Measurements from ENCODE around the gene METTL25B. TPM values are rescaled to one million over a fixed set of nuclear protein-coding genes. Genes with fewer than 3 reads are reported as not detected.
A peak's percentile ranks its signal among the peaks of the same experiment; 100 is the strongest.

Gene METTL25B
- total and polyA plus RNA-seq, 11 donors = 8.9 to 24.3 (median 15.5) TPM

- TF ChIP-seq POLR2A (IDR thresholded peaks at IDR 0.05) = no peak
- no peak for TF ChIP-seq CTCF (IDR thresholded peaks at IDR 0.05)
- Histone ChIP-seq H3K27me3 (no peaks in the 10 kb centered on the region), H3K27ac (no peak overlapping the region), H3K4me1 (peaks cover 0 to 58% (median 42%) of the 10 kb centered on the region in 12 donors), H3K9me3 (no peaks in the 10 kb centered on the region), H3K4me3 (no peak overlapping the region), H3K36me3 (peaks cover 0 to 26% (median 12%) of the 10 kb centered on the region in 9 donors)
- ATAC-seq = no peak
- intact Hi-C loops (cut with DNase I) = no loop called here
- no peak for DNase-seq
- 16 to 23% (median 22%) methylated on average over 1 of the region's 1 CpG for WGBS, 4 donors
Observed at GRCh38 chr1:156777573-156777972, 49.3 kb downstream of the METTL25B start.

- H3K27me3 ChIP-seq = no peaks in the 10 kb centered on the region
- no peak for DNase-seq
- peaks cover 0 to 35% (median 21%) of the 10 kb centered on the region in 12 donors for H3K4me1 ChIP-seq
- H3K9me3 ChIP-seq = no peaks in the 10 kb centered on the region
- no peak overlapping the region for H3K27ac ChIP-seq
- peaks cover 0 to 58% (median 46%) of the 10 kb centered on the region in 9 donors for H3K36me3 ChIP-seq
- ATAC-seq = peak in 1 of 4 donors; percentile 50
- no peak overlapping the region for H3K4me3 ChIP-seq
- intact Hi-C loops (cut with DNase I) = no loop called here
- TF ChIP-seq CTCF (IDR thresholded peaks at IDR 0.05) (no peak), POLR2A (IDR thresholded peaks at IDR 0.05) (no peak)
Observed at GRCh38 chr1:156781585-156782186, 53.4 kb downstream of the METTL25B start.

GRCh38 chr1:156785458-156785857 lies 57.2 kb downstream of the METTL25B start:
- peak in 2 of 4 donors; percentile 33 to 56 for ATAC-seq
- intact Hi-C loops (cut with DNase I) = no loop called here
- H3K27ac ChIP-seq = no peak overlapping the region
- no peaks in the 10 kb centered on the region for H3K9me3 ChIP-seq
- TF ChIP-seq CTCF (IDR thresholded peaks at IDR 0.05) (no peak), POLR2A (IDR thresholded peaks at IDR 0.05) (no peak)
- WGBS, 4 donors = 66 to 73% (median 69%) methylated on average over 6 of the region's 6 CpGs
- H3K27me3 ChIP-seq = no peaks in the 10 kb centered on the region
- H3K4me1 ChIP-seq = peaks cover 0 to 18% (median 6%) of the 10 kb centered on the region in 12 donors
- peaks cover 0 to 87% (median 83%) of the 10 kb centered on the region in 9 donors for H3K36me3 ChIP-seq
- DNase-seq = no peak
- no peak overlapping the region for H3K4me3 ChIP-seq

Other genes with a start within 250 kb of the METTL25B start
- 100 to 1,000 TPM in 3 of 9 donors, 10 to 100 TPM in 6; 75.0 to 203 (median 93.2) TPM for gene MEF2D, start 227.7 kb upstream of the METTL25B start, total RNA-seq
- 10 to 100 TPM; 40.5 to 68.8 TPM for gene MEF2D, start 227.7 kb upstream of the METTL25B start, polyA plus RNA-seq
- gene IQGAP3, start 155.9 kb upstream of the METTL25B start, total RNA-seq = 1 to 10 TPM in 2 of 9 donors, under 1 TPM in 7; 0.09 to 5.1 (median 0.27) TPM
- gene IQGAP3, start 155.9 kb upstream of the METTL25B start, polyA plus RNA-seq = under 1 TPM; 0.11 to 0.25 TPM
- under 1 TPM in 1 of 9 donors, not detected in 8; 0.19 TPM for gene TTC24, start 148.7 kb upstream of the METTL25B start, total RNA-seq
- gene TTC24, start 148.7 kb upstream of the METTL25B start, polyA plus RNA-seq = not detected
- gene NAXE, start 136.7 kb upstream of the METTL25B start, total RNA-seq = 100 to 1,000 TPM in 5 of 9 donors, 10 to 100 TPM in 4; 87.4 to 141 (median 111) TPM
- gene NAXE, start 136.7 kb upstream of the METTL25B start, polyA plus RNA-seq = 100 to 1,000 TPM in 1 of 2 donors, 10 to 100 TPM in 1; 75.8 to 101 TPM
- gene GPATCH4, start 127.0 kb upstream of the METTL25B start, total RNA-seq = 10 to 100 TPM in 8 of 9 donors, 1 to 10 TPM in 1; 8.8 to 30.1 (median 12.6) TPM
- gene GPATCH4, start 127.0 kb upstream of the METTL25B start, polyA plus RNA-seq = 10 to 100 TPM; 21.6 to 67.5 TPM
- 1 to 10 TPM in 4 of 9 donors, under 1 TPM in 5; 0.52 to 2.4 (median 0.95) TPM for gene HAPLN2, start 109.1 kb upstream of the METTL25B start, total RNA-seq
- 1 to 10 TPM; 1.2 to 3.0 TPM for gene HAPLN2, start 109.1 kb upstream of the METTL25B start, polyA plus RNA-seq
- under 1 TPM in 4 of 9 donors, not detected in 5; 0.09 to 0.27 (median 0.15) TPM for gene BCAN, start 86.4 kb upstream of the METTL25B start, total RNA-seq
- under 1 TPM; 0.10 to 0.15 TPM for gene BCAN, start 86.4 kb upstream of the METTL25B start, polyA plus RNA-seq
- gene NES, start 51.1 kb upstream of the METTL25B start, total RNA-seq = 100 to 1,000 TPM in 7 of 9 donors, 10 to 100 TPM in 2; 75.3 to 499 (median 158) TPM
- gene NES, start 51.1 kb upstream of the METTL25B start, polyA plus RNA-seq = 100 to 1,000 TPM in 1 of 2 donors, 10 to 100 TPM in 1; 59.7 to 160 TPM
- gene CRABP2, start 22.9 kb upstream of the METTL25B start, total RNA-seq = 10 to 100 TPM in 1 of 9 donors, 1 to 10 TPM in 4, under 1 TPM in 1, not detected in 3; 0.80 to 11.4 (median 1.7) TPM
- gene CRABP2, start 22.9 kb upstream of the METTL25B start, polyA plus RNA-seq = 1 to 10 TPM in 1 of 2 donors, under 1 TPM in 1; 0.46 to 1.5 TPM
- 10 to 100 TPM in 8 of 9 donors, 1 to 10 TPM in 1; 8.4 to 17.9 (median 12.8) TPM for gene ISG20L2, start 297 bp downstream of the METTL25B start, total RNA-seq
- 10 to 100 TPM in 1 of 2 donors, 1 to 10 TPM in 1; 5.1 to 17.6 TPM for gene ISG20L2, start 297 bp downstream of the METTL25B start, polyA plus RNA-seq
- gene MRPL24, start 12.6 kb downstream of the METTL25B start, total RNA-seq = 100 to 1,000 TPM in 1 of 9 donors, 10 to 100 TPM in 8; 74.8 to 117 (median 79.6) TPM
- 100 to 1,000 TPM; 135 to 230 TPM for gene MRPL24, start 12.6 kb downstream of the METTL25B start, polyA plus RNA-seq
- gene HDGF, start 23.2 kb downstream of the METTL25B start, total RNA-seq = 100 to 1,000 TPM; 137 to 224 (median 147) TPM
- gene HDGF, start 23.2 kb downstream of the METTL25B start, polyA plus RNA-seq = 100 to 1,000 TPM in 1 of 2 donors, 10 to 100 TPM in 1; 87.7 to 240 TPM
- 10 to 100 TPM; 34.6 to 55.5 (median 39.0) TPM for gene PRCC, start 39.1 kb downstream of the METTL25B start, total RNA-seq
- 10 to 100 TPM; 39.0 to 49.9 TPM for gene PRCC, start 39.1 kb downstream of the METTL25B start, polyA plus RNA-seq
- 1 to 10 TPM in 6 of 9 donors, under 1 TPM in 3; 0.52 to 8.2 (median 1.9) TPM for gene SH2D2A, start 88.4 kb downstream of the METTL25B start, total RNA-seq
- 1 to 10 TPM in 1 of 2 donors, under 1 TPM in 1; 0.95 to 1.1 TPM for gene SH2D2A, start 88.4 kb downstream of the METTL25B start, polyA plus RNA-seq
- under 1 TPM in 7 of 9 donors, not detected in 2; 0.07 to 0.35 (median 0.11) TPM for gene INSRR, start 130.6 kb downstream of the METTL25B start, total RNA-seq
- under 1 TPM in 1 of 2 donors, not detected in 1; 0.42 TPM for gene INSRR, start 130.6 kb downstream of the METTL25B start, polyA plus RNA-seq
- 1 to 10 TPM in 5 of 9 donors, under 1 TPM in 4; 0.22 to 1.6 (median 1.1) TPM for gene NTRK1, start 132.4 kb downstream of the METTL25B start, total RNA-seq
- 1 to 10 TPM in 1 of 2 donors, under 1 TPM in 1; 0.30 to 1.4 TPM for gene NTRK1, start 132.4 kb downstream of the METTL25B start, polyA plus RNA-seq
- gene PEAR1, start 165.2 kb downstream of the METTL25B start, total RNA-seq = 10 to 100 TPM in 2 of 9 donors, 1 to 10 TPM in 7; 4.1 to 14.7 (median 7.5) TPM
- 1 to 10 TPM; 7.1 TPM for gene PEAR1, start 165.2 kb downstream of the METTL25B start, polyA plus RNA-seq
- under 1 TPM in 1 of 9 donors, not detected in 8; 0.27 TPM for gene LRRC71, start 192.2 kb downstream of the METTL25B start, total RNA-seq
- gene LRRC71, start 192.2 kb downstream of the METTL25B start, polyA plus RNA-seq = under 1 TPM; 0.06 to 0.42 TPM